Esophagus squamous epithelium (tissue), 4 donors: ENCODE results near the gene ZNF862.

Experiments used
- POLR2A ChIP-seq, 4 donors: fragments of 450-650 bp; IDR thresholded peaks; one replicate each; pipeline ENCODE4 v1.6.1; 2017; ENCODE audit warnings: antibody characterized with exemption in 4 of 4, mild to moderate bottlenecking in 4 of 4, moderate library complexity in 3 of 4
- TF ChIP-seq, protein P1 (sequence below), 6 experiments: fragments of 450-650 bp in 4 of 6; fragments of 200-600 bp in 2 of 6; sonication (generic) in 2 of 6; IDR thresholded peaks; one replicate each; pipeline ENCODE4 v1.5.1; 2016 to 2019; ENCODE audit warnings: antibody characterized with exemption in 6 of 6, mild to moderate bottlenecking in 4 of 6, moderate library complexity in 4 of 6

DNA sequence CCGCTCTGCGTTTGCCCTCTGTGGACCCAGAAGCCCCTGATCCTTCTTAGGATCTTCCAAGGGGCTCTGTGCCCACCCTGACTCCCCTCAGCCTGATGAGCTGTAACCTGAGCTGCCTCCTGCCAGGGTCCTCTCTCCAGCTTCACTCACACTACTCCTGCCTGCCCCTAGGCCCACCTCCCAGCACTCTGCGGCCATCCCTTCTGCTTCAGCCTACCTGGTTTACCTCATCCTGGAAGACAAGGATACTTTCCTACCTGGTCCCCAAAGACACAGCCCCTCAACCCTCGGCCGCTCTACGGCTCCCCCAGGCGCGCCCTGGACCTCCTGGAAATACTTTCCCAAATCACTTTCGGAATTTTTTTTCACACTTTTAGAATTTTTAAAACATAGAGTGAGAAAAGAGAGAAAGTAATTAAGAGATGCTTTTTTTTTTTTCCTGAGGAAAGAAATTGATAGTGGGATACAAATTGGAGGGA, 6.4 kb upstream of the ZNF862 start:
- TF ChIP-seq, protein P1, sequence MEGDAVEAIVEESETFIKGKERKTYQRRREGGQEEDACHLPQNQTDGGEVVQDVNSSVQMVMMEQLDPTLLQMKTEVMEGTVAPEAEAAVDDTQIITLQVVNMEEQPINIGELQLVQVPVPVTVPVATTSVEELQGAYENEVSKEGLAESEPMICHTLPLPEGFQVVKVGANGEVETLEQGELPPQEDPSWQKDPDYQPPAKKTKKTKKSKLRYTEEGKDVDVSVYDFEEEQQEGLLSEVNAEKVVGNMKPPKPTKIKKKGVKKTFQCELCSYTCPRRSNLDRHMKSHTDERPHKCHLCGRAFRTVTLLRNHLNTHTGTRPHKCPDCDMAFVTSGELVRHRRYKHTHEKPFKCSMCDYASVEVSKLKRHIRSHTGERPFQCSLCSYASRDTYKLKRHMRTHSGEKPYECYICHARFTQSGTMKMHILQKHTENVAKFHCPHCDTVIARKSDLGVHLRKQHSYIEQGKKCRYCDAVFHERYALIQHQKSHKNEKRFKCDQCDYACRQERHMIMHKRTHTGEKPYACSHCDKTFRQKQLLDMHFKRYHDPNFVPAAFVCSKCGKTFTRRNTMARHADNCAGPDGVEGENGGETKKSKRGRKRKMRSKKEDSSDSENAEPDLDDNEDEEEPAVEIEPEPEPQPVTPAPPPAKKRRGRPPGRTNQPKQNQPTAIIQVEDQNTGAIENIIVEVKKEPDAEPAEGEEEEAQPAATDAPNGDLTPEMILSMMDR (IDR thresholded peaks at IDR 0.05), result no peak
- TF ChIP-seq POLR2A (IDR thresholded peaks at IDR 0.05), result no peak
